Mucosa of stomach (tissue), 1 donor: Measurements from ENCODE around the gene TTLL4.
A peak's percentile ranks its signal among the peaks of the same experiment; 100 is the strongest.
"Not testable (repeated sequence)": the region's sequence is repeated elsewhere in the genome, so short reads cannot be mapped to it uniquely, and the experiment has no call there.

Experiments
- H3K27me3 ChIP-seq: one replicate; pipeline ENCODE4 v1.7.0; 2013; ENCODE audit warnings: mild to moderate bottlenecking, low read length; ENCODE audit not compliant: control insufficient read depth, insufficient read depth
- H3K36me3 ChIP-seq: one replicate; pipeline ENCODE4 v1.7.0; 2013; ENCODE audit warnings: low read length; ENCODE audit not compliant: control insufficient read depth, insufficient read depth
- H3K4me1 ChIP-seq: one replicate; pipeline ENCODE4 v1.7.0; 2013; ENCODE audit warnings: mild to moderate bottlenecking, low read length; ENCODE audit not compliant: control insufficient read depth, insufficient read depth
- H3K4me3 ChIP-seq: one replicate; pipeline ENCODE4 v1.7.0; 2013; ENCODE audit warnings: low read length
- H3K9ac ChIP-seq: one replicate; pipeline ENCODE4 v1.7.0; 2013; ENCODE audit warnings: mild to moderate bottlenecking, low read length, moderate library complexity
- H3K9me3 ChIP-seq: one replicate; pipeline ENCODE4 v1.7.0; 2013; ENCODE audit warnings: mild to moderate bottlenecking, low read length, moderate library complexity; ENCODE audit not compliant: control insufficient read depth
- donor health status: Pancreatic carcinoma.

The TTLL4 gene, protein sequence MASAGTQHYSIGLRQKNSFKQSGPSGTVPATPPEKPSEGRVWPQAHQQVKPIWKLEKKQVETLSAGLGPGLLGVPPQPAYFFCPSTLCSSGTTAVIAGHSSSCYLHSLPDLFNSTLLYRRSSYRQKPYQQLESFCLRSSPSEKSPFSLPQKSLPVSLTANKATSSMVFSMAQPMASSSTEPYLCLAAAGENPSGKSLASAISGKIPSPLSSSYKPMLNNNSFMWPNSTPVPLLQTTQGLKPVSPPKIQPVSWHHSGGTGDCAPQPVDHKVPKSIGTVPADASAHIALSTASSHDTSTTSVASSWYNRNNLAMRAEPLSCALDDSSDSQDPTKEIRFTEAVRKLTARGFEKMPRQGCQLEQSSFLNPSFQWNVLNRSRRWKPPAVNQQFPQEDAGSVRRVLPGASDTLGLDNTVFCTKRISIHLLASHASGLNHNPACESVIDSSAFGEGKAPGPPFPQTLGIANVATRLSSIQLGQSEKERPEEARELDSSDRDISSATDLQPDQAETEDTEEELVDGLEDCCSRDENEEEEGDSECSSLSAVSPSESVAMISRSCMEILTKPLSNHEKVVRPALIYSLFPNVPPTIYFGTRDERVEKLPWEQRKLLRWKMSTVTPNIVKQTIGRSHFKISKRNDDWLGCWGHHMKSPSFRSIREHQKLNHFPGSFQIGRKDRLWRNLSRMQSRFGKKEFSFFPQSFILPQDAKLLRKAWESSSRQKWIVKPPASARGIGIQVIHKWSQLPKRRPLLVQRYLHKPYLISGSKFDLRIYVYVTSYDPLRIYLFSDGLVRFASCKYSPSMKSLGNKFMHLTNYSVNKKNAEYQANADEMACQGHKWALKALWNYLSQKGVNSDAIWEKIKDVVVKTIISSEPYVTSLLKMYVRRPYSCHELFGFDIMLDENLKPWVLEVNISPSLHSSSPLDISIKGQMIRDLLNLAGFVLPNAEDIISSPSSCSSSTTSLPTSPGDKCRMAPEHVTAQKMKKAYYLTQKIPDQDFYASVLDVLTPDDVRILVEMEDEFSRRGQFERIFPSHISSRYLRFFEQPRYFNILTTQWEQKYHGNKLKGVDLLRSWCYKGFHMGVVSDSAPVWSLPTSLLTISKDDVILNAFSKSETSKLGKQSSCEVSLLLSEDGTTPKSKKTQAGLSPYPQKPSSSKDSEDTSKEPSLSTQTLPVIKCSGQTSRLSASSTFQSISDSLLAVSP

DNA sequence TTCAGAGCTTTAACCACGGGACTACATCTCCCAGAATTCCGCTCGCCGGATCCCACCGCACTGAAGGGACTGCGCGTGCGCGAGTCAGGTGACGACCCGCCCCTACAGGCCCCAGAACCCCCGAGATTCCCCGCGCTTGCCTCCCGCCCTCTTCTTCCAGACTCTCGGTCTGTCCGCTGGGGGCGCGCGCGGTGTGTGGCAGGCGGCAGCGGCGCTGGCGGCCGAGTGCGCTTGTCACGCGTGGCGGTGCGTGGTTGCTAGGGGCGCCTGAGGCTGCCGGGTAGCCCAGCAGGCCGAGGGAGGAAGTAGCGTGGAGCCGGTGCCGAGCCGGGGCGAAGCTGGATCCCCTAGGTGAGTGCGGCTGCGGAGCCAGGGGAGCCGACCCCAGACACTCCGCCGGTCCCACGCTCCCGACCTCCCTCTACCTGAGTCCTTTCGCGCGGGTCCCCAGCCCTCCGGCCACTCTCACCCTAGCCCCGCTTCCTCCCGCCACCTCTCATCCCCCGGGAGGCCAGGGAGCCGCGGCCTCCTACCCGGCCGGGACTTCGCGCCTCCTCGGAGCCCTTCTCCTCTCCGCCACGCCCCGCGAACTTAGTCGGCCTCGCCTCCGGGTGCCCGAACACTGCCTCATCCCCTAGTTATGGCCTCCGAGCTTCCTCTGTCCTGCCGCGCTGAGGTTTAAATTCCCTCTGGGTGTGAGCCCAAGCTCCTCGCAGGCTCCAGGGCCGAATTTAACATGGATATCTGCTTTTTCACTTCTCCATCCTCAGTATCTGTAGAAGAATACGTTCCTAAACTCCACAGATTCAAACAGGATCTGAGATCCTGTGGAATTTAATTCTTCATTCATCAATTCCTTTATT, at the start of gene TTLL4:
TTLL4 (plus strand) TSS at position 149 of the 863 bp plus-strand sequence. CDS start 26,842 bp downstream, outside the sequence.
- Histone ChIP-seq H3K4me3 (peak within 1 kb of the TSS; percentile 51), H3K4me1 (peaks cover 20% of the 10 kb centered on the region), H3K36me3 (no peaks in the 10 kb centered on the region), H3K9ac (peak within 1 kb of the TSS; percentile 85), H3K9me3 (no peaks in the 10 kb centered on the region), H3K27me3 (no peaks in the 10 kb centered on the region)

DNA sequence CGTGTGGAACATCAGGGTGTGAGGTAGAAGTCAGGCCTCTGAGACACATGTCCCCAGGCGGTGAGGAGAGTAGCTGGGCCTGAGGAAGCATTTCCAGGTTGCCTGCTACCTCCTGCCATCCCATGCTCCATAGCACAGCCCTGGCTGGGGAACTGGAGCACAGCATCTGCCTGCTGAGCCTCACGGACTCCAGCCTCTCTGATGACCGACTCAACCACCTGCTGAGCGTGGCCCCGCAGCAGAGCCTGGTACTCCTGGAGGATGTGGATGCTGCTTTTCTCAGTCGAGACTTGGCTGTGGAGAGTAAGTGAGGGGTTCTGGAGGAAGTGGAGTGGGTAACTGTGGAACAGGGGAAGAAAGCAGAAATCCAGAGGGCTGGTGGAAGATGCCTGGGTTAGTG, 48.3 kb upstream of the TTLL4 start:
- no peaks in the 10 kb centered on the region for H3K4me1 ChIP-seq
- no peak overlapping the region for H3K4me3 ChIP-seq
- H3K9ac ChIP-seq = no peak overlapping the region
- H3K36me3 ChIP-seq = peaks cover 12% of the 10 kb centered on the region
- H3K27me3 ChIP-seq = no peaks in the 10 kb centered on the region
- no peaks in the 10 kb centered on the region for H3K9me3 ChIP-seq

DNA sequence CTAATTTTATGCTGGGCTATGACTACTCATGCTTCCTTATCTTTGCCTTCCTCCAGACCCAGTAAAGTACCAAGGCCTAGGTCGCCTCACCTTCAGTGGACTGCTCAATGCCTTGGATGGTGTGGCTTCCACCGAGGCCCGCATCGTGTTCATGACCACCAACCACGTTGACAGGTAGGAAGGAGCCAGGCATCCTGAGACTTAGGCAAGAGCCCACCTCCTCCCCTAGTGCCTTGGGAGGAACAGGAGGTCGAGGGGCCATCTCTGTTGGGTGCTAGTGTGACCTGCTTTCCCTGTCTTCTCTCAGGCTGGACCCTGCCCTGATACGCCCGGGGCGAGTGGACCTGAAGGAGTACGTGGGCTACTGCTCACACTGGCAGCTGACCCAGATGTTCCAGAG, 47.8 kb upstream of the TTLL4 start:
- no peaks in the 10 kb centered on the region for H3K9me3 ChIP-seq
- H3K27me3 ChIP-seq = no peaks in the 10 kb centered on the region
- H3K36me3 ChIP-seq = peaks cover 12% of the 10 kb centered on the region
- H3K4me1 ChIP-seq = no peaks in the 10 kb centered on the region
- H3K9ac ChIP-seq = no peak overlapping the region
- H3K4me3 ChIP-seq = no peak overlapping the region

DNA sequence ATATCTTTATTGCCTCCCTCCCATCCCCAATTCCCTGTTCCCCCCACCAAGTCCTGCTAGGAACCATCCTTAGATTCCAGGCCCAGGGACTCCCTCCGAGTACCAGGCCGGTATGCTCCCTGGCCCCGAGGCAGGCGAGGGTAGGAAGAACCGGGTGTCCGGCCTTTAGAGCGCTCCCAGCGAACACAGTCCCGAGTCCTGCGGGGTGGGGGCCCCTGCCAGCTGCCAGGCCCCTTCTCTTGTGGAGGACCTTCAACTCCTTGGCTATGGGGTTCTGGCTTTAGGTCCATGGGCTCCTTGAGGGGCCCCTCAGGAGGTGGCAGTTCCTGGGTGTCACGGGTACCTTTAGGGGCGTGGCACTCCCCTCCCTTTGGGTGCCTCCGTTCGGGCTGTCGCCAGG, 46.7 kb upstream of the TTLL4 start:
- Histone ChIP-seq H3K9me3 (no peaks in the 10 kb centered on the region), H3K4me1 (no peaks in the 10 kb centered on the region), H3K36me3 (peaks cover 16% of the 10 kb centered on the region), H3K9ac (no peak overlapping the region), H3K27me3 (no peaks in the 10 kb centered on the region), H3K4me3 (no peak overlapping the region)

DNA sequence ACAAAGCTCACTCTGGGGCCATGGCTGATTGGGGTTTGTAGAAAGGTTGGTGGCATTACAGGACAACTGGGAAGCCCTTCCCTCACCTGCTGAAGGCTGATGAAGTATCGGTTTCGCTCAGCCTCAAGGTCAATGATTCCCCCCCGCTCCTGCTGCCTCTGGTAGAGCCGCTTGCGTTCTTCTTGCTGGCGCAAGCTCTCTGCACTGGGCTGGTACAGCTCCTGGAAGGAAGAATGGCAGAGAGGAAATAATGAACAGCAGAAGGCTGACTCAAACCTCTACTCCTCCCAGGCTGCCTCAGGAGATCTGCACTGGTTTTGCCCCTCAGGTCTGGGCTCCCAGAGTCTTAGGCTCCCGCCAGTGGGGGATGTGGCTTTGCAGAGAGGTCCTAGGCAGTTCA, 46.0 kb upstream of the TTLL4 start:
- Histone ChIP-seq H3K4me3 (no peak overlapping the region), H3K4me1 (no peaks in the 10 kb centered on the region), H3K27me3 (no peaks in the 10 kb centered on the region), H3K9me3 (no peaks in the 10 kb centered on the region), H3K36me3 (peaks cover 16% of the 10 kb centered on the region), H3K9ac (no peak overlapping the region)

DNA sequence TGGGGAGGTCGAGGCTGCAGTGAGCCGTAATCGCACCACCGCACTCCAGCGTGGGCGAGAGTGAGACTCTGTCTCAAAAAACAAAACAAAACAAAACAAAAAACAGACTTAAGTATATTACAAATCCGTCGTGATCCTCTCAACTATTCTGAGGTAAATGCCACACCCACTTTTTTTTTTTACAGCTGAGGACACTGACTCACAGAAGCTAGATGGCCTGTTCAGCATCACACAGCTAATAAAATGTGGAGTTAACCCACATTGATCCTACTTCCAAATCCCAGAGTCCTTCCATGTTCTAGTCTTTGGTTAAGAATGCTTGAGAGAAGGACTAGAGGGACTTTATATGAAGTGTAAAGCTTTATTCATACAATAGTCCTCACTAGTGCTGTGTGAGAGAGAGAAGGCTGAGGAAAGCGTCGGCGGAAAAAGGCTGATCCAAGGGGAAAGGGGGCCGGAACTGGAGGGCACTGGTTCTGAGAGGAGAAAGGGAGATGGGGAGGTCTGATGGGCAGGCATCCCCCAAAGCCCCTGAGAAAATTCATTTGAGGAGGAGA, 39.5 kb upstream of the TTLL4 start:
- Histone ChIP-seq H3K36me3 (peaks cover 3% of the 10 kb centered on the region), H3K9me3 (no peaks in the 10 kb centered on the region), H3K9ac (peak overlapping the region; percentile 67)

DNA sequence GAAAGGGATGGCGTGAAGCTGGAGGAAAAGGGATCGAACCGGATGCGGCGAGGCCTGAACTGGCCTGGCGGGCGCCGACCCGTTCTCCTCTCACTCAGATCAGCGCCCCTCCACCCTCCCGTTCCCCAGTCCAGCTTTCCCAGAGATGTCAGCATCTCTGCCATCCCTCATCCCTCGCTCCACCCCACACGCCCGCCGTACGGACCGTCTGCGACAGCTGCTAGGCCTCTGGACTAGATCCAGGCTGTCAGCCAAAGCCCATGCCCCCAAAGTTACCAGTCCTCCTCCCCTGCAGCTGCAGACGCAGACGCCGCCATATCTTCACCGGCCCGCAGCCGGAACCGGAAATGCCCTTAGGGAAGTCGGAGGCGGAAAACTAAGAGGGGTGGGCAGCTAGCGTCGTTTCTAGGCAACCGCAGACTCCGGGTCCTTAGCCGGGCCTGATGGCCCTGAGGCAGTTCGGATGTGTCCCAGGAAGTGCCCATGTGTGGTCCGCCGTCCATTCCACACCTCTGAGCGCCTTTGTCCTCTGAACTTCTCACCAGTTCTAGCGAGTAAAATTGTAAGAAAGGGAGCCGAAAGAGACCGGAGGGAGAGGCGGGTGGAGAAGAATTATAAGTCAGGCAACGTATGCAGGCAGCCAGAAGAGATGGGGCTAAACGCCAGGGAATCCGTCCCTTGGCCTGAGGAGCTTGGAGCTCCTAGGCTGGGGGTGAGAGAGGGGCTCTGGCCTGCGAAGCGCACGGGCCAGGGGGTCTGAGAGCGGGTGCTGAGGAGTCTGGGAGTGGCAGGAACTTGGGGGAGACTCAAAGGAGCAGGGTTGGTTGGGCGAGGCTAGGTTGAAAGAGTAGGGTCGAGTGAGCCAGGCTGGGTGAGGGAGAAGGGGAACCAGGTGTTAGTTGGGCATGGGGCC, 38.7 kb upstream of the TTLL4 start, which contains the start of the genes RNF25 and STK36:
RNF25 (minus strand) TSS at position 349 of the 913 bp plus-strand sequence; CDS start at position 317, 32 bp downstream.
STK36 (plus strand) TSS at position 433 of the 913 bp plus-strand sequence. CDS start 744 bp downstream, outside the sequence.
- Histone ChIP-seq H3K36me3 (peaks cover 3% of the 10 kb centered on the region), H3K4me3 (peak within 1 kb of the TSS; percentile 86), H3K9ac (peak within 1 kb of the TSS; percentile 67), H3K27me3 (no peaks in the 10 kb centered on the region), H3K4me1 (peaks cover 3% of the 10 kb centered on the region), H3K9me3 (no peaks in the 10 kb centered on the region)

More for the DNA sequence above, 39.5 kb upstream of the TTLL4 start:
- H3K27me3 ChIP-seq = no peaks in the 10 kb centered on the region
- peaks cover 3% of the 10 kb centered on the region for H3K4me1 ChIP-seq
- H3K4me3 ChIP-seq = peak overlapping the region; percentile 86

DNA sequence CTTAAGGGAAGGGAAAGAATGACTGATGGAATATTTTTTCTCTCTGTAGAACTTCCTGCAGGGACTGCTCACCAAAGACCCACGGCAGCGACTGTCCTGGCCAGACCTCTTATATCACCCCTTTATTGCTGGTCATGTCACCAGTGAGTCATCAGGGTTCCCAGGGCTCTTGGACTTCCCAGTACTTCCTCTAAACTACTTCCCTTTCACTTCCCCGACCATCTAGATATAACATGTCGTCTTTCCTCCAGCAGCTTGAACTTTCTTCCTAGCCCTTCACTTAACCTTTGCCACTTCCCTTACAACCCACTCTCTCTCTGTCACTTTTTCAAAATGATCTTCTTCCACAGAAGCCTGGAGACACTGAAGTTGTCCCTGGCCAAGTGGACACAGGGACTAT, 31.5 kb upstream of the TTLL4 start:
- H3K9me3 ChIP-seq = no peaks in the 10 kb centered on the region
- H3K9ac ChIP-seq = no peak overlapping the region
- H3K4me1 ChIP-seq = no peaks in the 10 kb centered on the region
- peaks cover 7% of the 10 kb centered on the region for H3K36me3 ChIP-seq
- H3K4me3 ChIP-seq = no peak overlapping the region
- H3K27me3 ChIP-seq = no peaks in the 10 kb centered on the region

DNA sequence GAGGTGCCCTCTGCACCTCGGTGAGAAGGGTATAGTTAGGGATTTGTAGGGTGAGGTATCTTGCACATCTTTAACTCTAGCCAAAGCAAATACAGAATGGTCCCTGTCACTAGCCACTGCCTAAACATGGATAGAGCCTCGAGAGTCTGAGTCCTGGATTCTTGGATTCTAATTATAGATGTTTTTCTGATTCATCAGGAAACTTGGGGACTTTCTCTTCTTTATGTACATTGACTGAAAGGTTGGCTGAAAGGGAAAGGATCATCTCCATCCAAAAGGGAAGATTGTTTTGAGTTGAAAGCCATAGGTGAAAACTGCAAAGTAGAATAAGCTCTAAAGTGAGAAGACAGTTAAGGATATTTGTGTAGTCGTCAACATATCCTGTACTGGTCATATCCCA, 30.6 kb upstream of the TTLL4 start:
- Histone ChIP-seq H3K9me3 (no peaks in the 10 kb centered on the region), H3K9ac (no peak overlapping the region), H3K4me1 (no peaks in the 10 kb centered on the region), H3K4me3 (no peak overlapping the region), H3K27me3 (no peaks in the 10 kb centered on the region), H3K36me3 (peaks cover 7% of the 10 kb centered on the region)

DNA sequence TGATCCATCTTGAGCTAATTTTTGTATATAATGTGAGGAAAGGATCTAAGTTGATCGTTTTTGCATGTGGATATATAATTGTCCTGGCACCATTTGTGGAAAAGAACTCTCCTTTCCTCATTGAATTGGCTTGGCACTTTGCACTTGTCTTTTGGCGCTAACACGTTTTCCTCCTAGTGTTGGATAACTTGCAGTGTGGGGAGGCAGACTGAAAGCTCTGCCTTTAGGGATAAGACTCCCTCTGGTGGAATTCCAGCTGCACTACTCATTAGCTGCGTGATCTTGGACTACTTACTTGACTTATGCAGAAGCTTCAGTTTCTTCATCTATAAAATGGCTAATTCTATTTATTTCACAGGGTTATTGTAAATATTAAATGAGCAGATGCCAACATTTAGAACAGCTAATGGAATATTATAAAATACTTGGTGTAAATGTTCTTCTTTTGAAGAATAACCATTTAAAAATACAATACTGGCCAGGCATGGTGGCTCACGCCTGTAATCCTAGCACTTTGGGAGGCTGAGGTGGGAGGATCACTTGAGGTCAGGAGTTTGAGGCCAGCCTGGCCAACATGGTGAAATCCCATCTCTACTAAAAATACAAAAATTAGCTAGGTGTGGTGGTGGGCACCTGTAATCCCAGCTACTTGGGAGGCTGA, 23.1 kb upstream of the TTLL4 start:
- not testable (repeated sequence) for H3K36me3 ChIP-seq, H3K9ac ChIP-seq, H3K27me3 ChIP-seq, H3K4me1 ChIP-seq, H3K9me3 ChIP-seq, H3K4me3 ChIP-seq
